Activated CD8-positive, alpha-beta memory T cell treated with anti-CD3 and anti-CD28 coated beads for 4 hours (primary cell): ENCODE measurements around the gene GIT2.
"Not testable (repeated sequence)": the region's sequence is repeated elsewhere in the genome, so short reads cannot be mapped to it uniquely, and the experiment has no call there.

ENCODE experiments used
- DNase-seq, 2 donors: peaks; one replicate each; pipeline ENCODE4 v3.0.0-alpha.2; 2020; ENCODE audit warnings: low read depth in 2 of 2

Gene GIT2, protein sequence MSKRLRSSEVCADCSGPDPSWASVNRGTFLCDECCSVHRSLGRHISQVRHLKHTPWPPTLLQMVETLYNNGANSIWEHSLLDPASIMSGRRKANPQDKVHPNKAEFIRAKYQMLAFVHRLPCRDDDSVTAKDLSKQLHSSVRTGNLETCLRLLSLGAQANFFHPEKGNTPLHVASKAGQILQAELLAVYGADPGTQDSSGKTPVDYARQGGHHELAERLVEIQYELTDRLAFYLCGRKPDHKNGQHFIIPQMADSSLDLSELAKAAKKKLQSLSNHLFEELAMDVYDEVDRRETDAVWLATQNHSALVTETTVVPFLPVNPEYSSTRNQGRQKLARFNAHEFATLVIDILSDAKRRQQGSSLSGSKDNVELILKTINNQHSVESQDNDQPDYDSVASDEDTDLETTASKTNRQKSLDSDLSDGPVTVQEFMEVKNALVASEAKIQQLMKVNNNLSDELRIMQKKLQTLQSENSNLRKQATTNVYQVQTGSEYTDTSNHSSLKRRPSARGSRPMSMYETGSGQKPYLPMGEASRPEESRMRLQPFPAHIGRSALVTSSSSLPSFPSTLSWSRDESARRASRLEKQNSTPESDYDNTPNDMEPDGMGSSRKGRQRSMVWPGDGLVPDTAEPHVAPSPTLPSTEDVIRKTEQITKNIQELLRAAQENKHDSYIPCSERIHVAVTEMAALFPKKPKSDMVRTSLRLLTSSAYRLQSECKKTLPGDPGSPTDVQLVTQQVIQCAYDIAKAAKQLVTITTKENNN

DNA sequence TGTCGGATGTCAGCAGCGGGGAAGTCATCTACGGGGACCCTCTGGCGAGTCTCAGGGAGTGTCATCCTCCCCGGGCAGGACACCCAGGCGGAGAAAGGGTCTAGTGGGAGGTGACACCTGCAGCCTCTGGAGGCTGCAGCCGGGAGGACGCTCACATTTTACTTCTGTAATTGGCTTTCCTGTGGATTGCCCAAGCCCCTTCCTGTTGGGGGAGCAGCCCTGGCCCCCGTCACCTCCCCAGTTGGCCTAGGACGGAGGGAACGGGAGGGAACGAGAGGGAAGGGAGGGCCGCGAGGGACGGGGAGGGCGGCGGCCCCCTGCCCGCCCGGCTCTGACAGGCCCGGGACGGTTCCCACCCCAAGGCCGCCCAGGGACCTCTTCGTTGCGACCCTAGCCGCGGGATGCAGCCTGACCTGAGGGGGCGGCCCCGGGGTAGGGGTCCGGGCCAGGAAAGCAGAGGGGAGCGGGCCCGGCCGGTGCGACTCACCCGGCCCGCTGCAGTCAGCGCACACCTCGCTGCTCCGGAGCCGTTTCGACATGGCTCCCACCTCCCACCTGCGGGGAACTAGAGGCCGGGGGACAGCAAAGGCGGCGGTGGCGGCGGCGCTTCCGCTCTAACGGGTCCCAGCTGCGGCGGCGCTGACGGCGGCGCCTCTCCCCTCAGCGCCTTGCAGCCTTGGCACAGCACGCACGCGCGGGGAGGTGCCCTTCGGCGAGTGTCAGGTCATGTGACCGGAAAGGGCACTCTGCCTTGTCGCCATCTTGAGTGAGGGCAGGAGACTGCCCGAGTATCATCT lies at the start of gene GIT2:
Gene GIT2, minus strand, starts transcription at position 683 of the 797 bp plus-strand sequence. Its CDS starts 144 bp downstream, at position 539.
- peak; percentile 85 to 92 for DNase-seq

- no peak for DNase-seq
These were observed 46.1 kb upstream of the GIT2 start for GRCh38 chr12:110042264-110042663.

DNA sequence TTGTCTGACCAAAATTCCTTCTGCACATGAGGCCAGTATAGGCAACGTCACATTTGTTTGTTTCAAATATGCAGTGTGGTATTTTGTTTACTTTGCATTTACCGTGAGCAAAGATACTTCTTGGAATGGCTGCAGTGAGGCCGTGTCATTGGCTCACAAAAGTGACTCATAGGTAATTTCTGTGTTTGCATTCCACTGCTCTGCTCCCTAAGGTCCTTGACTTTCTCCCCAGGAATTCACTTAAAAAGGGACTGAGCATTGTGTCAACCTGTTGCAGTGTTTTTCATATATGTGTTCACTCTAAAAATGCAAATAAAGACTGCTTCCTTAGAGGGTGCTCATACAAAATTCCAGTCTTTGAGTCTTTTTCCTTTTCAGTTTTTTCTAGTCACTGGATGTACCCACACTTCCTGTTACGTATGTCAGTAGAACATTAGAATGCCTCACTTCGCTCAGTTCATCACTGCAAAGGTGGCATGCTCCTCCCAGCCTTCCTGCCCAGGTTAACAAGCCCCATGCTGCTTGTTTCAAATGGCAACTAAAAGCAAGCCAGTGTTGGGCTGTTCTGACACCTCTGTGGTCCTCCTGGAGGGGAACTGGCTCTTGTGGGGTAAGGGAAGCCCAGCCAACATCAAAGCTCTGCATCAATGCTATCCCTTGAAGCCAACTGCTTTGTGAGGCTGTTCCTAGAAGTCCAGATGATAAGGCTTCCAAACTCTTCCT lies 43.1 kb upstream of the GIT2 start:
- DNase-seq, result no peak

GRCh38 chr12:110038741-110039084 lies 42.5 kb upstream of the GIT2 start:
- no peak for DNase-seq

DNA sequence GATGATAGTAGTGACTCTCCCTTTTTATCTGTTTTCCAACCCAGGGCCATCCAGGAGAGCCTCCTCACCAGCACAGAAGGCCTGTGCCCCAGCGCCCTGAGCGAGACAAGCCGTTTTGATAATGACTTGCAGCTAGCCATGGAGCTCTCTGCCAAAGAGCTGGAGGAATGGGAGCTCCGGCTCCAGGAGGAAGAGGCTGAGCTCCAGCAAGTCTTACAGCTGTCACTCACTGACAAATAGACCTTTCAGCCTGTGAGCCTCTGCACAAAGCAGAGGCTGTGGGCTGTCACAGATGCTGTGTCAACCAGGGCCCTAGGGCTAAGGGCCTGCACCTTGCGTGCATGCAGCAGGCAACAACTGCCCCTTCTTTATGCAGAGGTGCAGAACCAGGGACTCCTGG lies 41.1 kb upstream of the GIT2 start:
- DNase-seq, result no peak

DNA sequence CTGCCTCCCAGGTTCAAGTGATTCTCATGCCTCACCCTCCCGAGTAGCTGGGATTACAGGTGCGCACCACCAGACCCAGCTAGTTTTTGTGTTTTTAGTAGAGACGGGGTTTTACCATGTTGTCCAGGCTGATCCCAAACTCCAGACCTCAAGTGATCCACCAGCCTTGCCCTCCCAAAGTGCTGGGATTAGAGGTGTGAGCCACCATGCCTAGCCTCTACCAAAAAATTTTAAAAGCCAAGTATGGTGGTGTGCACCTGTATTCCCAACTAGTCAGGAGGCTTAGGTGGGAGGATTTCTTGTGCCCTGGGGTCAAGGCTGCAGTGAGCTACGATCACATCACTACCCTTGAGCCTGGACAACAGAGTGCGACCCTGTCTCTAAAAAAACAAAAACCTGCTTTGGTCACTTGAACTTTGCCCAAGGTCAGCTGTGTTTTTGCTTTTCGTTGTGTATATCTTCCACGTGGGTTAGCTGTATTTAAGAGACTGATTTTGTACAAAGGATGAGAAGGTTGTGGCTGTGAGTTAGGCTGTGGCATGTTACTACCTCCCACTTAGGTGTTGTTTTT lies 39.5 kb upstream of the GIT2 start:
- no peak for DNase-seq

- DNase-seq, result no peak
These were observed 37.7 kb upstream of the GIT2 start for GRCh38 chr12:110033888-110034287.

DNA sequence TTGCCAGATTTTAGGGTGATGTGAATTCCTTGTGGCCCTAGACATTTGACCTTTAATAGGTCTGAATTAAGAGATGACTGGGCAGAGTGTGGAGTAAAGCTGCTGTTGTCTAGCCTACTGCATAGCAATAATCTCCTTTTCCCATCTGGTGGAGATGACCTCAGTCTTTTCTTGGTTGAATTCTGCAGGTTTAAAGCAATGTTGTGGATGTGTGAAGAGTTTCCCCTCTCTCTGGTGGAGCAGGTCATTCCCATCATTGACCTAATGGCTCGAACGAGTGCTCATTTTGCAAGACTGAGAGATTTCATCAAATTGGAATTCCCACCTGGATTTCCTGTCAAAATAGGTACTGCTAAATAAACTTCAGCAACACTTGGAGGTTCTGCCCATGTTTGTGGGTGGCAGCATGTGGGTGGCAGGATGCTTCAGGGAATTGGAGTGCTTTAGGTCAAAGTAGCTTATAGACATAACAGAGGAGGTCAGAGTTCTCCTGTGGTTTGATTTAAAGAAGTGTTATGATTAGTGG lies 33.2 kb upstream of the GIT2 start:
- no peak for DNase-seq

DNA sequence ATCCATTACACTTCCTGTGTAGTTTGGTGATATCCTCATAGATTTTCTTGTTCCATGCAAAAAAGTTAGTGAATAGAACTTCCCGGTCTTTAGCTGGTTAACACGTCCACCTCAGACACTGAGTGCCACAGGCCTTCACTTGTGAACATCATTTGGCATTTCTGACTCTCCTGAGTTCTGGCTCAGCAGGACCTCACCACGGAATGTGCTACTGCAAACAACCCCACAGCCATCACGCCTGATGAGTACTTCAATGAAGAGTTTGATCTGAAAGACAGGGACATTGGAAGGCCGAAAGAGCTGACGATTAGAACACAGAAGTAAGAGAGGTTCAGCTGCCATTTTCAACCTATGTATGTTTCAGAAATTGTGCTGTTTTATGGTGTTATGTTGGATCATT lies 32.2 kb upstream of the GIT2 start:
- DNase-seq, result no peak

DNA sequence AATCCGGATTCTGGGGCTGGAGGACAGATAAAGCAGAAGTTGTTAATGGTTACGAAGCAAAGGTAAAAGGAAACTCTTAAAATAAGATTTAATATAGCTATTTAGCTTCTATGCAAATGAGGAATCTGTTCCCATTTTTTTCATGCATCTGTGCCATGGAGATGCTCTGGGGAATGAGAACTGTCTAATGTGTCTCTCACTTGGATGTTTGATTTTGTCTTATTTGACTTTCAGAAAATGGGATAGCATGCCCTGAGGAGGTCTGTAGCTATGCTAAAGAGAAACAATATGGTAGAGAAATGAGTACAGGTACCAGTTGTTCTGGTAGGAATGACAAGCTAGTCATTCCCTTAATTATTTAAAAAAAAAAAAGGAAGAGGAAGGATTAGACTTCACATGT lies 27.9 kb upstream of the GIT2 start:
- DNase-seq, result no peak

GRCh38 chr12:110023059-110023980 lies 27.2 kb upstream of the GIT2 start:
- no peak for DNase-seq

DNA sequence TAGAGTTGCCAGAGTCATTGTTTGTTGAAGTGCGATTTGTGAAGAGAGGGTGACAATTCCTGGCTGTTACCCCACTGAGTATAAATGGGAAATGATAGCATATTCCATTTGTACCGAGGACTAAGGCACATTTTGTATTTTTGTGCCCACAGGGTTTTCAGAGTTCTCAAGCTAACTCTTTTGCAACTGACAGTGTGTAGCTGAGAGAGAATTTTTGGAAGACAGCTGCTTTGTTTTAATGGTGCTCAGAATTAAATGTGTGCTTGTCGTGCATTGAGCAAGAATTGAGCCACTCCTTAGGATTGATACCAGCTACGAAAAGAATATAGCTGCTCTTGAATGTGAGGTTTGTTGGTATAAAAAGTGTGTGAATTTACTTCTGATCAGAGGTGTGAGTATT lies 24.8 kb upstream of the GIT2 start:
- DNase-seq, result no peak

DNA sequence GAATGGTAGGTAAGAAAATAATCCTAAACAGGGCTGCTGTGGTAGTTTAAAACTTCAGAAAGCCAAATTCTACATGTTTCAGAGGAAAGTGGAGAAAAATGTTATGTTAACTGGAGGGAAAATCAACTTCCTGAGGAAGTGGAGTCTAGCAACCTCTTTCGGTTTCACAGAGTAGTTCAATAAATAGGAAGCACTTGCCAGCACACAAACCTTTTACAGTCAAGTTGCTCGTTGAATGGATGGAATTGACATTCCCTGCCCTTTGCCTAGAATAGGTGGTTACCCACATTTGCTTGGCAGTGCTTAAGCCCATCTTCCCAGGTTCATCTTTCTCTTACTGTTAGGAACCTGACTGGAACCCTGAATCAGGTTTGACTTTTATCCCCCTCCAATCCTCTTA lies 19.0 kb upstream of the GIT2 start:
- no peak for DNase-seq

- DNase-seq, result no peak
These were observed 16.5 kb upstream of the GIT2 start for GRCh38 chr12:110012659-110013058.

GRCh38 chr12:110012137-110012536 lies 16.0 kb upstream of the GIT2 start:
- no peak for DNase-seq

DNA sequence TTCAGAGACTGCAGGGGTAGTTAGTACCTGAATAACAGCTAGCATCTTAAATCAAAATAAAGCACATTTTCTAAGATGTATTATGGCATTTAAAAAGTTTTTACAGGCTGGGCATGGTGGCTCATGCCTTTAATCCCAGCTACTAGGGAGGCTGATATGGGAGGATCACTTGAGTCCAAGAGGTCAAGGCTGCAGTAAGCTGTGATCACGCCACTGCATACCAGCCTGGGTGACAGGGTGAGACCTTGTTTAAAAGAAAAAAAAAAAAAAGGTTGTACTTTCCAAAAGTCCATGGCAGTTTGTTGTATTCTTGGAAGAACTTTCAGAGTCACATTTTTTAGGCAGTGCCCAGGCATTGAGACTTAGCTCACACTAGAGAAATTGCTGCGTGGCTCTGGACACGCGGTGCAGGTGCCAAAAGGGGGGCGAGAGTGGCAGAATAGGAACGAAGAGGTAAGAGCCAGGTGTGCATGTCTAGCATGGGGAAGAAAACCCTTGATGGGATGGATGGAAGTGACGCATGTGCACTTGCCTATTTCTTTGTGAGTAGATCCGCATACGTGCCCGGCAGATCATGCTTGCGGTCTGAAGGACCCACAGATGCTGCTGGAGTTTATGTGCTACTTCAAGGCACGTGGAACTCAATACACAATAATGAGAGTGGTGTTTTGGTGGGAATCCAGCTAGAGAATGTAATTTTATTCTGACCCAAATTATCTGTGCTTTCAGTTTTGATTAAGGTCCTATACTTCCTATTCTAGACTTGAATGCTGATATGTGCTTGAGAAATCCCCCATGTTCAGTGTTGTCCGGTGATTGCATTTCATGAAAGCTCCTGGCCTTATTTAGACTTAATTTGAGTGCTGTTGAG lies 14.9 kb upstream of the GIT2 start:
- no peak for DNase-seq

DNA sequence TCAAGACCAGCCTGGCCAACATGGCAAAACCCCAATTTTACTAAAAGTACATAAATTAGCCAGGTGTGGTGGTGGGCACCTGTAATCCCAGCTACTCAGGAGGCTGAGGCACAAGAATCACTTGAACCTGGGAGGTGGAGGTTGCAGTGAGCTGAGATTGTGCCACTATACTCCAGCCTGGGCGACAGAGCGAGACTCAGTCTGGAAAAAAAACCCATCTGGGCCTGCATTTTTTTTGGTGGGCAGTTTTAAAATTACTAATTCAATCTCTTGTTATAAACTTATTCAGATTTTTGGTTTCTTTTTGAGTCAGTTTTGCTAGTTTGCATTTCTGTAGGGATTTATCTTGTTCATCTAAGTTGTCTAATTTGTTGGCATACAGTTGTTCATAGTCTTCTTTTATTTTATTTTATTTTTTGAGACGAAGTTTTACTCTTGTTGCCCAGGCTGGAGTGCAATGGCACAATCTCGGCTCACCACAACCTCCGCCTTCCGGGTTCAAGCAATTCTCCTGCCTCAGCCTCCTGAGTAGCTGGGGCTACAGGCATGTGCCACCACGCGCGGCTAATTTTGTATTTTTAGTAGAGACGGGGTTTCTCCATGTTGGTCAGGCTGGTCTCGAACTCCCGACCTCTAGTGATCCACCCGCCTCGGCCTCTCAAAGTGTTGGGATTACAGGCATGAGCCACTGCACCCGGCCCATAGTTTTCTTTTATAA lies 12.7 kb upstream of the GIT2 start:
- not testable (repeated sequence) for DNase-seq

GRCh38 chr12:110007881-110008280 lies 11.7 kb upstream of the GIT2 start:
- no peak for DNase-seq
